HCT116 (cell line): Measurements from ENCODE around the gene P3H3. TPM values are rescaled to one million over a fixed set of nuclear protein-coding genes. Genes with fewer than 3 reads are reported as not detected.

ENCODE experiments used
- ATAC-seq: fragments of 200-7000 bp; cut with Tn5 transposase; 2 replicates; pipeline ENCODE4 v1.9.1; 2020; ENCODE audit warnings: mild to moderate bottlenecking, moderate library complexity
- BruUV-seq: library from RNA; stranded (reverse); fragments of 400-500 nt; replicated peaks from 2 replicates; lab custom pipeline; 2021; lab: Mats Ljungman, UMichigan
- CTCF ChIA-PET: fragments of 300-600 bp; sonication (Branson Sonifier 250); formaldehyde crosslinking; loops from one replicate; lab custom pipeline; 2021; ENCODE audit warnings: antibody characterized with exemption; lab: Charles Lee
- POLR2A ChIA-PET: fragments of 300-600, 350-600 bp; sonication (Branson Sonifier 250); formaldehyde crosslinking; loops from one replicate; lab custom pipeline; 2021; ENCODE audit warnings: antibody characterized with exemption; lab: Charles Lee
- RAD21 ChIA-PET, 2 experiments: fragments of 300-600 bp; sonication (Branson Sonifier 250); formaldehyde crosslinking; loops; one replicate each; lab custom pipeline; 2023; ENCODE audit warnings: low total read pairs in 2 of 2; ENCODE audit not compliant: uncharacterized antibody in 2 of 2, unreplicated experiment in 2 of 2, low non-redundant PET in 1 of 2; lab: Charles Lee
- DNase-seq: peaks from one replicate; pipeline ENCODE4 v3.0.0-alpha.2; 2010; ENCODE audit warnings: low read depth, low spot score
- H2AFZ ChIP-seq: fragments of 200-600 bp; shearing (Covaris generic), sonication (generic); 2 replicates; pipeline ENCODE4 v1.6.1; 2017; ENCODE audit warnings: low read depth, mixed run types, mixed read lengths, antibody characterized with exemption, low read length; ENCODE audit not compliant: poor library complexity, severe bottlenecking
- H3K27ac ChIP-seq: 2 replicates; pipeline ENCODE4 v1.5.1; 2012; ENCODE audit warnings: low read depth, low read length
- H3K27me3 ChIP-seq: fragments of 200-600 bp; sonication (generic); 2 replicates; pipeline ENCODE4 v1.6.1; 2016; ENCODE audit warnings: mixed run types, low read length, mixed read lengths; ENCODE audit not compliant: insufficient read depth
- H3K36me3 ChIP-seq, 2 experiments: fragments of 200-500 bp in 1 of 2; fragments of 200-600 bp in 1 of 2; sonication (Bioruptor generic) in 1 of 2; sonication (generic) in 1 of 2; 2 replicates each; pipeline versions ENCODE4 v1.5.1 to v1.6.1; 2014 to 2016; ENCODE audit warnings: low read length in 2 of 2, inconsistent platforms in 1 of 2, mixed read lengths in 1 of 2, mixed run types in 1 of 2; ENCODE audit not compliant: insufficient read depth in 2 of 2, control insufficient read depth in 1 of 2
- H3K4me1 ChIP-seq, 2 experiments: fragments of 200-600 bp in 1 of 2; sonication (generic) in 1 of 2; 2 replicates each; pipeline versions ENCODE4 v1.5.1 to v1.6.1; 2012 to 2017; ENCODE audit warnings: low read length in 2 of 2, inconsistent platforms in 1 of 2, mild to moderate bottlenecking in 1 of 2, mixed read lengths in 1 of 2, mixed run types in 1 of 2, moderate library complexity in 1 of 2; ENCODE audit not compliant: insufficient read depth in 2 of 2, control insufficient read depth in 1 of 2
- H3K4me2 ChIP-seq: fragments of 200-600 bp; sonication (generic); 2 replicates; pipeline ENCODE4 v1.6.1; 2017; ENCODE audit warnings: mixed run types, low read length, mixed read lengths
- H3K4me3 ChIP-seq, 2 experiments: fragments of 200-600 bp in 1 of 2; sonication (generic) in 1 of 2; replicated peaks in 1 of 2; 2 replicates each; pipeline ENCODE4 v1.5.1; 2011 to 2016; ENCODE audit warnings: low read length in 2 of 2, control low read depth in 1 of 2, low read depth in 1 of 2, mild to moderate bottlenecking in 1 of 2, mixed read lengths in 1 of 2, mixed run types in 1 of 2
- H3K79me2 ChIP-seq: fragments of 200-600 bp; sonication (generic); 2 replicates; pipeline ENCODE4 v1.6.1; 2017; ENCODE audit warnings: mild to moderate bottlenecking, mixed run types, low read length, moderate library complexity, mixed read lengths; ENCODE audit not compliant: insufficient read depth
- H3K9ac ChIP-seq: fragments of 200-600 bp; sonication (generic); 2 replicates; pipeline ENCODE4 v1.6.1; 2016; ENCODE audit warnings: low read length, mixed read lengths
- H3K9me2 ChIP-seq: fragments of 200-600 bp; sonication (generic), shearing (Covaris generic); 2 replicates; pipeline ENCODE4 v1.6.1; 2017; ENCODE audit warnings: mixed run types, mild to moderate bottlenecking, moderate library complexity; ENCODE audit not compliant: insufficient read depth
- H3K9me3 ChIP-seq, 2 experiments: fragments of 200-500 bp in 1 of 2; fragments of 200-600 bp in 1 of 2; sonication (Bioruptor generic) in 1 of 2; sonication (generic) in 1 of 2; 2 replicates each; pipeline ENCODE4 v1.6.1; 2014 to 2017; ENCODE audit warnings: low read length in 2 of 2, mixed read lengths in 2 of 2, inconsistent platforms in 1 of 2, low read depth in 1 of 2, mild to moderate bottlenecking in 1 of 2, mixed run types in 1 of 2, moderate library complexity in 1 of 2; ENCODE audit not compliant: control insufficient read depth in 1 of 2, insufficient read depth in 1 of 2
- H4K20me1 ChIP-seq: fragments of 200-600 bp; sonication (generic), shearing (Covaris generic); 2 replicates; pipeline ENCODE4 v1.6.1; 2017; ENCODE audit warnings: mixed run types, mild to moderate bottlenecking, moderate library complexity; ENCODE audit not compliant: insufficient read depth
- CBX3 ChIP-seq: IDR thresholded peaks from 2 replicates; pipeline ENCODE4 v1.6.1; 2012; ENCODE audit warnings: low read depth
- CEBPB ChIP-seq: IDR thresholded peaks from 2 replicates; pipeline ENCODE4 v1.6.1; 2012; ENCODE audit warnings: low read depth
- EGR1 ChIP-seq: IDR thresholded peaks from 2 replicates; pipeline ENCODE4 v1.6.1; 2012; ENCODE audit warnings: low read depth
- ELF1 ChIP-seq: IDR thresholded peaks from 2 replicates; pipeline ENCODE4 v1.6.1; 2012; ENCODE audit warnings: low read depth, borderline replicate concordance
- EZH2 ChIP-seq: fragments of 200-600 bp; sonication (generic); IDR thresholded peaks from 2 replicates; pipeline ENCODE4 v1.6.1; 2017; ENCODE audit warnings: antibody characterized with exemption, mixed run types
- EZH2phosphoT487 ChIP-seq: fragments of 200-600 bp; IDR thresholded peaks from 2 replicates; pipeline ENCODE4 v1.6.1; 2018; ENCODE audit warnings: antibody characterized with exemption, borderline replicate concordance
- POLR2A ChIP-seq: IDR thresholded peaks from 2 replicates; pipeline ENCODE4 v1.7.0; 2011; ENCODE audit warnings: borderline replicate concordance; ENCODE audit not compliant: insufficient read depth, insufficient read length; ENCODE audit errors: extremely low read depth
- POLR2AphosphoS5 ChIP-seq: IDR thresholded peaks from 2 replicates; pipeline ENCODE4 v1.6.1; 2011; ENCODE audit warnings: mild to moderate bottlenecking, low read depth, low read length, moderate library complexity
- RAD21 ChIP-seq: IDR thresholded peaks from 2 replicates; pipeline ENCODE4 v1.6.1; 2012; ENCODE audit warnings: low read depth, mild to moderate bottlenecking
- SIN3A ChIP-seq: IDR thresholded peaks from 2 replicates; pipeline ENCODE4 v1.6.1; 2012; ENCODE audit warnings: low read depth
- SRF ChIP-seq: IDR thresholded peaks from 2 replicates; pipeline ENCODE4 v1.6.1; 2012; ENCODE audit warnings: low read depth
- YY1 ChIP-seq: IDR thresholded peaks from 2 replicates; pipeline ENCODE4 v1.6.1; 2011; ENCODE audit warnings: low read length, low read depth, moderate library complexity, mild to moderate bottlenecking; ENCODE audit not compliant: insufficient replicate concordance; ENCODE audit errors: extremely low read depth
- ZFX ChIP-seq: fragments of 450-650 bp; IDR thresholded peaks from 2 replicates; pipeline ENCODE4 v1.6.1; 2017
- intact Hi-C: fragments of 100-400 bp; cut with micrococcal nuclease; formaldehyde crosslinking; loops from 2 replicates; pipeline ENCODE4 v1.10.0; 2022
- total RNA-seq: library from RNA; stranded (reverse); gene quantifications from one replicate; pipeline ENCODE4 v1.2.1, GENCODE V29; 2021; ENCODE audit not compliant: unreplicated experiment
- TF ChIP-seq, protein P1 (sequence below): IDR thresholded peaks from 2 replicates; pipeline ENCODE4 v1.6.1; 2012; ENCODE audit warnings: low read depth

Gene P3H3
- total RNA-seq, 1 experiment from 2014 or later: 32.2 TPM

GRCh38 chr12:6787309-6787708 lies 40.9 kb upstream of the P3H3 start:
- ATAC-seq (no peak), DNase-seq (no peak)
- Histone ChIP-seq H3K36me3 (no peaks in the 10 kb centered on the region), H3K9me3 (no peaks in the 10 kb centered on the region), H3K27me3 (no peaks in the 10 kb centered on the region), H3K79me2 (no peaks in the 10 kb centered on the region), H4K20me1 (no peaks in the 10 kb centered on the region), H2AFZ (no peak overlapping the region), H3K4me3 (no peak overlapping the region), H3K27ac (no peak overlapping the region), H3K9ac (no peak overlapping the region), H3K4me1 (peaks cover 0 to 13% of the 10 kb centered on the region in 2 experiments; a peak in 3 of 4 replicates), H3K9me2 (no peaks in the 10 kb centered on the region), H3K4me2 (no peak overlapping the region)
- TF ChIP-seq CBX3: no peak
- TF ChIP-seq EZH2: no peak
- intact Hi-C loops: no loop called here
- CTCF ChIA-PET: interaction anchor here (0.7 to 1.6 kb wide), 4 partner anchors 9 to 48 kb away, joined by 3 to 4 read pairs (median 4); partner anchors contain the start of genes MLF2 and PTMS
- no TSS peak for BruUV-seq
- RAD21 ChIA-PET: interaction anchor here in 1 of 2 experiments (0.6 kb wide), 1 partner anchor 17 kb away, joined by 4 read pairs; no protein-coding TSS in a partner anchor
- POLR2A ChIA-PET: interaction anchor here (1.2 kb wide), 1 partner anchor 174 kb away, joined by 3 read pairs; no protein-coding TSS in a partner anchor

DNA sequence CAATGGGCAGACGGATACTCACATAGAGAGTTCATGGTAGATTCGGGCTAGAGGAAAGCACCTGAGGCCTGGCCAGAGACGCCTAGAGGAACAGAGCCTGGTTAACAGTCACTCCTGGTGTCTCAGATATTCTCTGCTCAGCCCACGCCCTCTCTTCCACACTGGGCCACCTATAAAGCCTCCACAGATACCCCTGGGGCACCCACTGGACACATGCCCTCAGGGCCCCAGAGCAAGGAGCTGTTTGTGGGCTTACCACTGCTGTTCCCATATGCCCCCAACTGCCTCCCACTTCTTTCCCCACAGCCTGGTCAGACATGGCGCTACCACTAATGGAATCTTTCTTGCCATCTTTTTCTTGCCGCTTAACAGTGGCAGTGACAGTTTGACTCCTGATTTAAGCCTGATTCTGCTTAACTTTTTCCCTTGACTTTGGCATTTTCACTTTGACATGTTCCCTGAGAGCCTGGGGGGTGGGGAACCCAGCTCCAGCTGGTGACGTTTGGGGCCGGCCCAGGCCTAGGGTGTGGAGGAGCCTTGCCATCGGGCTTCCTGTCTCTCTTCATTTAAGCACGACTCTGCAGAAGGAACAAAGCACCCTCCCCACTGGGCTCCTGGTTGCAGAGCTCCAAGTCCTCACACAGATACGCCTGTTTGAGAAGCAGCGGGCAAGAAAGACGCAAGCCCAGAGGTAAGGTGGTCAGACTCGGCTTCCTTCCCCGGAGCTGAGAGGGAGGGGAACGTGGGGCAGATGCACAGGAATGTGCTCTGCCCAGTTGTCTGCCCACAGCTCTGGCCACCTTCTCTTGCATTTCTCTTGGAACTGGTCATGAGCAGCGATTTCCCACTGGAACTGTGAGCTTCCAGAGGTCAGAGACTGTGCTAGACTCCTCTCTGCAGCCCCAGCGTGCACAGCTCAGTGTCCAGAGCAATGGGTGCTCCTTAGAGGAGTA lies 39.0 kb upstream of the P3H3 start, which contains the start of gene CD4:
TSS of gene CD4 (plus strand) at position 557 of the 953 bp plus-strand sequence. CDS start 10,611 bp downstream, outside the sequence.
- DNase-seq: no peak
- H4K20me1 ChIP-seq: no peaks in the 10 kb centered on the region
- no peaks in the 10 kb centered on the region for H3K27me3 ChIP-seq
- no peaks in the 10 kb centered on the region for H3K9me3 ChIP-seq
- peaks cover 0 to 10% of the 10 kb centered on the region in 2 experiments; a peak in 3 of 4 replicates for H3K4me1 ChIP-seq
- H3K9ac ChIP-seq: no peak within 1 kb of the TSS
- no peaks in the 10 kb centered on the region for H3K36me3 ChIP-seq
- ChIA-PET POLR2A (no interaction called here), RAD21 (no interaction called here), CTCF (no interaction called here)
- no peak for TF ChIP-seq SIN3A
- no peak for TF ChIP-seq POLR2A
- TF ChIP-seq EGR1: no peak
- TF ChIP-seq CBX3: no peak
- no peak for TF ChIP-seq EZH2
- TF ChIP-seq, protein P1, sequence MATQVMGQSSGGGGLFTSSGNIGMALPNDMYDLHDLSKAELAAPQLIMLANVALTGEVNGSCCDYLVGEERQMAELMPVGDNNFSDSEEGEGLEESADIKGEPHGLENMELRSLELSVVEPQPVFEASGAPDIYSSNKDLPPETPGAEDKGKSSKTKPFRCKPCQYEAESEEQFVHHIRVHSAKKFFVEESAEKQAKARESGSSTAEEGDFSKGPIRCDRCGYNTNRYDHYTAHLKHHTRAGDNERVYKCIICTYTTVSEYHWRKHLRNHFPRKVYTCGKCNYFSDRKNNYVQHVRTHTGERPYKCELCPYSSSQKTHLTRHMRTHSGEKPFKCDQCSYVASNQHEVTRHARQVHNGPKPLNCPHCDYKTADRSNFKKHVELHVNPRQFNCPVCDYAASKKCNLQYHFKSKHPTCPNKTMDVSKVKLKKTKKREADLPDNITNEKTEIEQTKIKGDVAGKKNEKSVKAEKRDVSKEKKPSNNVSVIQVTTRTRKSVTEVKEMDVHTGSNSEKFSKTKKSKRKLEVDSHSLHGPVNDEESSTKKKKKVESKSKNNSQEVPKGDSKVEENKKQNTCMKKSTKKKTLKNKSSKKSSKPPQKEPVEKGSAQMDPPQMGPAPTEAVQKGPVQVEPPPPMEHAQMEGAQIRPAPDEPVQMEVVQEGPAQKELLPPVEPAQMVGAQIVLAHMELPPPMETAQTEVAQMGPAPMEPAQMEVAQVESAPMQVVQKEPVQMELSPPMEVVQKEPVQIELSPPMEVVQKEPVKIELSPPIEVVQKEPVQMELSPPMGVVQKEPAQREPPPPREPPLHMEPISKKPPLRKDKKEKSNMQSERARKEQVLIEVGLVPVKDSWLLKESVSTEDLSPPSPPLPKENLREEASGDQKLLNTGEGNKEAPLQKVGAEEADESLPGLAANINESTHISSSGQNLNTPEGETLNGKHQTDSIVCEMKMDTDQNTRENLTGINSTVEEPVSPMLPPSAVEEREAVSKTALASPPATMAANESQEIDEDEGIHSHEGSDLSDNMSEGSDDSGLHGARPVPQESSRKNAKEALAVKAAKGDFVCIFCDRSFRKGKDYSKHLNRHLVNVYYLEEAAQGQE: no peak
- TF ChIP-seq ZFX: no peak
- no peak for TF ChIP-seq SRF
- TF ChIP-seq RAD21: no peak
- TF ChIP-seq ELF1: no peak
- TF ChIP-seq EZH2phosphoT487: no peak
- TF ChIP-seq YY1: no peak
- no peak for TF ChIP-seq CEBPB
- no peak for TF ChIP-seq POLR2AphosphoS5
- no peak within 1 kb of the TSS for H3K27ac ChIP-seq
- intact Hi-C loops: no loop called here
- no peak for ATAC-seq
- no peak within 1 kb of the TSS for H2AFZ ChIP-seq
- H3K79me2 ChIP-seq: no peaks in the 10 kb centered on the region
- no peaks in the 10 kb centered on the region for H3K9me2 ChIP-seq
- H3K4me2 ChIP-seq: no peak within 1 kb of the TSS
- no peak within 1 kb of the TSS for H3K4me3 ChIP-seq
- BruUV-seq: no TSS peak
